Stimulated activated CD4-positive, alpha-beta T cell treated with anti-CD3 and anti-CD28 coated beads, Interleukin-4, amount 100 ng/mL, for 1 hour (primary cell): ENCODE measurements around the gene PI4KA.

ENCODE experiments used
- DNase-seq: peaks from one replicate; pipeline ENCODE4 v3.0.0-alpha.2; 2020

PI4KA gene

GRCh38 chr22:20792221-20792965 is 66.2 kb downstream of the PI4KA start:
- no peak for DNase-seq

DNA sequence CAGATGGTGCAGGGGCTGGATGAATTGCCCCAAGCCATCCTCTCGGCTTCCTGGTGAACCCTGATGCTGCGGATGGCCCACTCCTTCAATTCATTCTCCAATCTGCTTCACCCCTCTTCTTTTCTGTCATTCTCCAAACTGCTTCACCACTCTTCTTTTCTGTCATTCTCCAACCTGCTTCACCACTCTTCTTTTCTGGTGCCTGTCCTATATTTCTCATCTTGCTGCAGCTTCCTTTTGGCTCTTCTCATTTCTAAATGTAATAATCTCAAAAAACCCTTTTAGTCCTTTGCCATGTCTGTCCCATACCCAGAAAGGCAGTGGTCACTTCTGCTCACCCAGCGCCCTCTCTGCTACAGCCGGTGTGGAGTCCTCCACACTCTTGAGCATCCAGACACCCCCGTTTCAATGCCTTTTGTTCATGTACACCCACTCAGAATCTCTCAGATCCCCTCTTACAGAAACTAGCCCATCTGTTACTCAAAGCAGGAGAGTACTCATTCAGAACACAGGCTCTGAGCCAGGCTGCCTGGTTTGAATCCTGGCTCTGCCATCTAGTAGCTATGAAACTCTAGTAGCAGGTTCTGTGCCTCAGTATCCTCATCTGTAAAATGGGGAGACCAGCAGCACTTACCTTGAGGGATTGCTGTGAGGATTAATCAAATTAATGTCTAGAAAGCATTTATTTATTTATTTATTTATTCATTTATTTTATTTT is 69.8 kb downstream of the PI4KA start:
- DNase-seq: no peak

- no peak for DNase-seq
Observed at GRCh38 chr22:20787746-20788626, 70.6 kb downstream of the PI4KA start.

GRCh38 chr22:20787223-20787622 is 71.4 kb downstream of the PI4KA start:
- no peak for DNase-seq

DNA sequence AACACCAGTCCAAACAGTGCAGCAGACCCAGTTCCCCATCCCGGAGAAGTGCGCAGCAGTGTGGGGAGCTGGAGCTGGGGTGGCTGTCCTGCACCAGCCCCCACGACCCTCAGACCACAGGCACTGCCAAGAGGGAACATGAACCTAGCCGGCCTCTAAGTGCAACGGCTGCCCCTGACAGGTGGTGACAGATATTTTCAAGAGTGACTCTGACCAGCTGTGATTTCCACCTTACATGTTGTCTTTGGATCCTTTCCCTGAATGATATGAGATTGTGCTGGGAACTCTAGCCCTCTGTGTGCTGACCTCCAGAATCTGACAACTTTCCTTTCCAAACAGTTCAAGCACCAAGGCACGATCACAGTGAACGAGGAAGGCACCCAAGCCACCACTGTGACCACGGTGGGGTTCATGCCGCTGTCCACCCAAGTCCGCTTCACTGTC is 72.1 kb downstream of the PI4KA start:
- DNase-seq: no peak

DNA sequence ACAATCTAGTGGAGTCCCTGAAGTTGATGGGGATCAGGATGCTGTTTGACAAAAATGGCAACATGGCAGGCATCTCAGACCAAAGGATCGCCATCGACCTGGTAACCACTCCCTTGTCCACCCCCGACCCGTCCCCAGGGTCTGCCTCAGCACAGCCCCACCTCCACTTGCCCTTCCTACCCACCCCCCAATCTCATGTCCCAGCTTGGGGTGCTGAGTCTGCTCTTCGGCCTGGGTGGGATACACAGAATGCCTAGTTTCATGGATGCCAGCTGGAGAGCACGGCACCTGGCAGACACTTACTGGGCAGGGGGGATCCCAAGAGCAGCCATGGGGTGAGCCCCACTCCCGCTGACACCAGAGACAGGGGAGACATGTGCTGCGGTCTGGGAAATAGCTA is 72.6 kb downstream of the PI4KA start:
- no peak for DNase-seq

- DNase-seq: no peak
Observed at GRCh38 chr22:20785415-20785814, 73.2 kb downstream of the PI4KA start.

GRCh38 chr22:20783844-20784723 is 74.5 kb downstream of the PI4KA start:
- DNase-seq: peak; percentile 18

DNA sequence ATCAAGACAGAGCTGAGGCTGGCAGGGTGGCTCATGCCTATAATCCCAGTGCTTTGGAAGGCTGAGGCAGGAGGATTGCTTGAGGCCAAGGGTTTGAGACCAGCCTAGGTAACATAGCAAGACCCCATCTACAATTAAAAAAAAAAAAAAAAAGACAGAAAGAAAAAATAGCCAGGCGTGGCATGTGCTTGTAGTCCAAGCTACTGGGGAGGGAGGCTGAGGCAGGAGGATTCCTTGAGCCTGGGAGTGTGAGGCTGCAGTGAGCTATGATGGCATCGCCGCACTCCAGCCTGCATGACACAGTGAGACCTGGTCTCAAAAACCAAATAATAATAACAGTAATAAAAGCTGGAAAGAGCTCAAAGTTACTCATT is 75.3 kb downstream of the PI4KA start:
- DNase-seq: no peak

DNA sequence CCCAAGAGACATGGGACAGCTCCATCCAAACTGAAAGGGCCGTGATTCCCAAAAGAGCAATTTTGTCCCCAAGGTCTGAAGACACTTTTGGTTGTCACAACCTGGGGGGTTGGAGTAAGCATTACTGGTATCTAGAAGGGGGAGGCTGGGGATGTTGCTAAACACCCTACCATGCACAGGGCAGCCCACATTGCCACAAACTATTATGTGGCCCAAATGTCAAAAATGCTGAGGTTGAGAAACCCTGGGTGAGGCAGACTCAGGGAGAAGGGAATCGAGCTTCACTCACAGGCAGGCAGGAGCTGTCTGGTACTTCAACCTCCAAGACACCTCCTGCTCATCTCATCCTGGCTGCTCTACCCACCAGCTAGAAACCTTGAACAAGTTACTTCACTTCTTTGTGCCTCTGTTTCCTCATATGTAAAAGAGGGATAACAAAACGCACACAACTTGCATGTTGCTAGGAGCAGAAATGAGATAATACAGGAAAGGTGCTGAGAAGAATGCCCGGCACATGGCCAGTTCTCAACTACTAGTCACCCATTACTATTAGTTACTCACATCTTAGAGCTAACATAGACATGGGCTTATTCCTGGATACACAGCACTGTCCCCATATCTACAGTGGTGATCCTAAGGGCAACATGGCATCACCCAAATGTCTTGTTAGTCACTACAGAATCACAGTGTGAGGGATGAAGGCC is 75.9 kb downstream of the PI4KA start:
- no peak for DNase-seq

- no peak for DNase-seq
Observed at GRCh38 chr22:20782083-20782482, 76.5 kb downstream of the PI4KA start.

DNA sequence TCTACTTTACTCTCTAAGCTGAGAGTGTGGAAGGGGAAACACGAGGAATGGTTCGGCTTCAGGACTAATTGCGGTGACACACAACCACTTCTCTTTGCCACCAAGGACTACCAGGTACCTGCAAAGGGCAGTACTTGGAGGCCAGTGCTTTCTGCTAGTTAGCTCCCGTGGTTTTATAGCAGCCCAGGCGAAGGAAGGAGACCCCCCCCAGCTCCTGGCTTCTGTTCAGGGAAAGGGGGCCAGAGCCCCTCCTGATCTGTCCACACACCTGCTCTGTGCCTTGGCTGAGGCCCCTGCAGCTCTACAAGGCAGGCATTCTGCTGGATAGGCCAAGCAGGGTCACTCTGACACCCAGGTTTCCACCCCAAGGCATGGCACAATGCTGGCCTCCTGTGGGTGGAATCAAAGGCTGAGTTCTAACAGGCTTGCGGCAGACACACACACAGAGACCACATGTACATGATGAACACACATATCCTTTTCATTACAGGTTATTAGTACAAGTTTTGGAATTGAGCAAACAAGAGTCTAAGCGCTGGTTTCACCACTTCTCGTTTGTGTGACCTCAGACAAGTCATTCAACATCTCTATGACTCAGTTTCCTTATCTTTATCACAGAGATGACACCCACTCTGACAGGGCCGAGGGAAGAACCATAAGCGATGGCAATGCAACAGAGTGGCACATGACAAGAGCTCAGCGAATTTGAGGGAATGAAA is 77.2 kb downstream of the PI4KA start:
- no peak for DNase-seq

DNA sequence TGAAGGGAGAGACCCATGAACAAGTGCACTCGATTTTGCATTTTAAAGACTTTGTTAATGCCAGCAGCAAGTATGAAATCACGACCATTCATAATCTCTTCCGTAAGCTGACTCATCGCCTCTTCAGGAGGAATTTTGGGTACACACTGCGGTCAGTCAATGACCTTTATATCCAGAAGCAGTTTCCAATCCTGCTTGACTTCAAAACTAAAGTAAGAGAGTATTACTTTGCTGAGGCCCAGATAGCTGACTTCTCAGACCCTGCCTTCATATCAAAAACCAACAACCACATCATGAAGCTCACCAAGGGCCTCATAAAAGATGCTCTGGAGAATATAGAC is 78.8 kb downstream of the PI4KA start:
- DNase-seq: no peak

GRCh38 chr22:20779014-20779817 is 79.4 kb downstream of the PI4KA start:
- no peak for DNase-seq

- no peak for DNase-seq
Observed at GRCh38 chr22:20777420-20778177, 81.0 kb downstream of the PI4KA start.

GRCh38 chr22:20776624-20777405 is 81.8 kb downstream of the PI4KA start:
- DNase-seq: no peak

DNA sequence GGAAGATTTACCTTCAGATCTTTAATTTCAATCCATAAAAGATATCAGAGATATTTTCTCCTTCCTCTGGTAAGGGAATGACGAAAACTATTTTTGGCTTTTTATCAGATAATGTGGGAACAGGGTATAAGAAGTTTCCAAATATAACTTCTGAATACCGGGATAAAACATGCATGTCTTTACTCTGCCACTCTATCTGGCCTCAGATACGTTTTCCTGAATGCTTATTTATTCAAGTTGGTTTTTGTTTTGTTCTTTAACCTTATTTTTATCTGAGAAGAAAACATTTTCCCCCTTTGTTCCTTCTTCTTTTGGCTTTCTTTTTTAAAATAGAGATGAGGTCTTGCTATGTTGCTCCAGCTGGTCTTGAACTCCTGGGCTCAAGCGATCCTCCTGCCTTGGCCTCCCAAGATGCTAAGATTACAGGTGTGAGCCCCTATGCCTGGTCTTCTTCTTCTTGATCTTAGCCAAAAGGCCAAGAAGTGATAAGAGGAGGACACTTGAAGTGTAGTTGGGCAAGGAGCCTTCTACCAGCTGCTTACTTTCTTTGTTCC is 83.2 kb downstream of the PI4KA start:
- DNase-seq: no peak

- no peak for DNase-seq
Observed at GRCh38 chr22:20774882-20775281, 83.7 kb downstream of the PI4KA start.
